Measurements from ENCODE around the gene LDLRAD4.
"Not testable (repeated sequence)": the region's sequence is repeated elsewhere in the genome, so short reads cannot be mapped to it uniquely, and the experiment has no call there.

The LDLRAD4 gene

DNA sequence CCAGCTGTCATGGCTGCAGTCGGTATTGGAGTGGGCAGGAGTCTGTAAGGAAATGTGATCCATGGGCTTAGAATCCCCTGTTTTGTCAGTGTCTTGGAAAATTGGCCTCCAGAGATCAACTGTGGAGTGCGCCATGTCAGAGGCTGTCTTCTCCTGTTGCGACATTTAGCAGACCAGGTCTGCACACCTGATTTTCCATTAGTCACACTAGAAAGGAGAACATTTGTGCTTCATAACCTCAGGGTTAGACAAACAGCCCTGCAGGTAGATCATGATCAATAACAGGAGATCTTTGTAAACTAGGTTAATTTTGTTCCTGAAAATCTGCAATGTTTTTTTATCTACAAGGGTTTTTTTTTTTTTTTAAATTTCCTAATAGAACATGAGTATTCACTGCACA, 28.0 kb downstream of the LDLRAD4 start:
- DNase-seq (ENCODE audit: low read depth): no peak

DNA sequence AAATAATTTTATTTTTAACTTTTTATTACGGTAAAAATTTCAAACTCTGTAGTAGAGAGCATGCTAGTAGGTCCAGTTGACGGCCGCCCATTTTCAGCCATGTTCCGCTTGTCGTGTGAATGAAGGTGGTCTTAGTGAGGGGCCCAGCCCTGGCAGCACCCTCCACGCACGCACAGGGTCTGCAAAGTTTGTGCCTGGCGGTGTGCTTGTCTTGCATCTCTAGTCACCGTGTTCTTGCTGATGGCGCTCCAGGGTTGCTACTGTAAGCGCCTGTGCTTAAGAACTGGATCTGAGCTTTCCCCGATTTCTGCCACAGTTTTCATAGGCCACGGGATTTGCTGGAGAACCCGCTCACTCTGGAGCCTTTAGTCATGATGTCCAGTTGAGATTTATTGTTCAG, 28.9 kb downstream of the LDLRAD4 start:
- no peak for DNase-seq (ENCODE audit: low read depth)

DNA sequence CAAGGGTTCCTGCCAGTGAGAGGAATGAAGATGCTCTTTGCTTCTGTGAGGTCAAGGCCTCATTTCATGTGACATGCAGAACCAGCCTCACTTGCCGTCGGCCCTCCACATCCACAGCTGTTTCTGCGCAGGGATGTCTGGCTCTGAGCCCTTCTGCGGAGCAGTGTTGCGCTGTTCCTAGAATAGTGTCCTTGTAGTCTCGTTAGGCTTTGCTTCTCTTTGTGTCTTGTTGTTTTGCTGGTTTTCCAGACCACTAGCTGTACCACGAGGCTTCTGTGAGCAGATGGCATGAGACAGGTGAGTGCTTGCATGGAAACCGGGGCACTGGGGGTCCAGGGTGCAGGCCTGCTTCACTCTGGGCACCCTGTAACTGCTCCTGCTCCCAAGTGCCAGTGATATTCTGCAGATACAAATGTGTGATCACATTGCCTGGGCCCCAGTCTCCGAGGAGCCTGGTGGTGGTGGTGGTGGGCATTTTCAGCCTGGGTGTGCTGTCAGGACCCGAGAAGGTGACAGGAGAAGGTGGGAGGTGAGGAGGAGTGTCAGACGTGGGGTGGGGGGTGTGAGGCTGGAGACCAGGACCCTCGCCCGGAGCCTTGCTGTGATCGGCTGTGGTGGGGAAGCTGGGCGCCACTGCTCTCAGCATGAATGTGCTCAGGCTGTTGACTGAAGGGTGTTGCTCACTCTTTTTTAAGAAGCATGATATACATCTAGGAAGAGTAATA, 34.3 kb downstream of the LDLRAD4 start:
- DNase-seq (ENCODE audit: low read depth): no peak

DNA sequence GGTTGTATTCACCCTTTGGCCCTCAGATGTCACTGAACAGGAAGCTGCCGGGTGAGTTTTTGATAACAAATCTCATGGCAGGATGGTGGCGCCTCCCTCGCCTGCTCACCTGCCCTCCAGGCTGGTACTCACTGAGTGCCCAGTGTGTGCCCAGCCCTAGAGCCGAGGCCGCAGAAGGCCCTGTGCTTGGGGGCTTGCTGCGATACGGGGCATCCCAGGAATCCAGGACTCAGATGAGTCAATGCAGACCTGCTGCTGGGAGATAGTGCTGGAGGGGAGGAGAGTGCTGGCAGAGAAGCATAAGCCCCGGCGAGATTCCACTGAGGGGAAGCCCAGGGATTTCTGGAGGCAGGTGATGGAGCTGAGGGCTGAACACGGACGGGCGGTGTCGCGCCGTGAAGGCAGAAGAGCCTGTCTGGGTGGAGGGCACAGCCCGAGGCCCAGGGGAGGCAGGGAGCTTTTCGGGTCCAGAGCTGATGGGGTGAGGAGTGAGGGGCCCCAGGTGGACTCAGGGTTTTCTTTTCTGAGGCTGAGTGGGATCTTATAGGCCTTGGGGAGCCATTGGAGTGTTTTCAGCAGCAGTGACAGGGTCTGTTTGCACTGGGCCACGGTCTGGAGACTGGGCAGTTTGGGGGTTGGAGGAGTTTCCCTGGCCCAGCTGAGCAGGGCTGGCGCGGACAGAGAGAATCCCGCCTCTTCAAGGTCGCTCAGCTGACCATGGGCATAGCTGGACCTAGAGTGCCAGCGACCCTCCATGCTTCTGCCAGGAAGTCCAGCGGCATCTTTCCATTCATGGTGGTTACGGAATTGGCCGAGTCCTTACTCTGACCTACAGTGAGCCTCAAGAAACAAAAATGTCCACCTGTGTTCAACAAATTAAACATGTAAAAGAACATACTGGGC, 35.5 kb downstream of the LDLRAD4 start:
- no peak for DNase-seq (ENCODE audit: low read depth)

DNA sequence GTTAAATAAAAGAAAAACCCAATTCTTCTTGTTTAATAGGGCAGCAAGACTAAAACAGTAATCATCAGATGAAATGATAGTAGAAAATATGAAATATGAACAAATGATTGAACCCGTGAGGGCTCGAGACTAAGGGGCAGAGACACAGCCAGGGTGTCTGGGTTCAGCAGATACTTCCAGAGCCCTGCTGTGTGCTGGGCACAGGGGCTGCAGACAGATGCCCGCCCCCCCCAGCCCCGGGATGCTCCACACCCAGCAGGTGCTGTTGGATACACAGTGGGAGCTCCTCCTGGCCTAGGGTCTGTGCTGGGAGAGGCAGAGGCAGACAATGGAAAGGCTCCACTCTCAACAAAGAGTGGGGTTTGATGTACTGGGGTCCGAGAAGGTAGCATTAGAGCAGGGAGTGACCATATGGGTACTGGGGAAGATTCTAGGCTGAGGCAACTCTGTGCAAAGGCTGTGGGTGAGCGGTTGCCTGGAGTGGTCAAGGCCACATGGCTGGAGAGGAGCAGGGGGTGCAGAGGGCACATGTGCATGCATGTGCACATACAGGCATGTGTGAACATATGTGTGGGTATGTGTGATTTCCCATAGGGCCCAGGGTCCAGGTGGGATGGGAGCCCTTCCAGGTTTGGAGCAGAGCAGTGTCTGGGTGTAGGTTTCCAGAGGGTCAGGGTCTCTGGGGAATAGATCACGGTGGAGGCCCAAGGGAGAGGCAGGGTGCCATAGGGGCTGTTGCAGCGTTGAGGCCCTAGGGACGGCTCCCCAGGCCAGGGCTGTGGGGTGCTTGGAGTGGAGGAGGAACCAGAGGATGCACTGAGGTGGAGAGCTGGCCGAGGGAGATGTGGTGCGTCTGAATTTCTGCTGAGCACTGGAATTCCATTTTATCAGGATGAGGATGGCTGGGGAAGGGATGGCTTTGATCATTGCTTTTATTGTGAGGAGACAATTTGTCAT, 36.7 kb downstream of the LDLRAD4 start:
- no peak for DNase-seq (ENCODE audit: low read depth)

DNA sequence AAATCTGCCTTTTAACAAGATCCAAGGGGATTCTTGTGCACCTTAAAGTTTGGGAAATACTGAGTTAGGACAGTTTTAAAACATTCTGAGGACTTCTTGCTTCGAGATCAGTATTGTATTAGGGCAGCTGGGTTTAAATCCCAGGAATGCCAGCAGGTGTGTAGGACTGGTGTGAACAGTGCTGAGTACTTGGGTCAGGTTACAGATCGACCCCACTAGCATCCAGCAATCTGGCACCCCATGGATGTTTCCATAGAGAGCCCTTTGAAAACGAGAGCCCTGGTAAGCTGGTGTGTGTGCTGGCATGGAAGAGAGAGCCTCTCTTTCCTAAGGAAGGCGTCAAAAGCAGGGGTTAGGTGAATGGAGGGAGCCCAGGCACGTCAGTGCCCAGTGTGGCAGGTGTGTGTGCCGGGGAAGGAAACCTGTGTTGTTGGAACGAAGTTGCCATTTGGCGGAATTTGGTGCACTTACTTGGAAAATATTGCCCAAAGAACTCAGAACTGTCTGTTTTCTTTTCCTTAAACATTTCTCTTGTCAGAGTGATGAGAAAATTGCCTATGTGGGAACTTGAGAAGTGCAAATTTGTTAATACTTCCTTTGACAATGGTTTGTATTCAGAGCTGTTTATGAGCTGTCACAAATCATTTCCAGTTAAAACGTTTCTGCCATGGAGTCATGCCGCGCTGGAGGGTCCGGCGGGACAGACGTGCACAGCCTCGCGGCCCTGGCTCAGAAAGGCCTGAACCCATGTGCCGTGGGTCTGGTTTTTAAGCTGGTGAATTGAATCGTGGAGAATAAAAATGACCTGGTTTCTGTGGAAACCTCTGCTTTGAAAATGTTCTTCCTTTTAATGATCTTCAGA, 38.1 kb downstream of the LDLRAD4 start:
- no peak for DNase-seq (ENCODE audit: low read depth)

DNA sequence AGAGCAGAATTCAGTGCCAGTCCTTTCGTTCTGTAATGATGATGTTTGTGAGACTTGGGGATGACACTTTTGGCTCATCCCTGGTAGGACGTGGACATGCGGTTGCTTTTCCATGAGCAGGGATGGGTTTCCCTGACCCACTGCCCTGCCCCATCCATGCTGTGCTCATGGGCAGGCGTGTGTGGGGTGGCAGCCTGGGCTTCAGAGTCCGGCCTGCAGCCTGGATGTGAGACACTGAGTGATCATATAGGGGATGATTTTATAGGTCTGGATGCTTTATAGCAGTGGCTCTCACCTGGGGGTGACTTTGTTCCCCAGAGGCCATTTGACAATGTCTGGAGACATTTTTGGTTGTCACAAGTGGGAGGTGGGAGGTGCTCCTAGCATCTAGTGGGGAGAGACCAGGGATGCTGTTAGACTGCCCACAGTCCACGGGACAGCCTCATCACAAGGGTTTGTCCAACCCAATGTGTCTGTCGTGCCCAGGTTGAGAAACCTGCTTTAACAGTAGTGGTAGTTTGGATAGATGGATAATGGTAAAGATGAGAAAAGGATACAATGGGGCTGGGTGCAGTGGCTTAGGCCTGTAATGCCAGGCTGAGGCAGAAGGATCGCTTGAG, 38.9 kb downstream of the LDLRAD4 start:
- DNase-seq (ENCODE audit: low read depth): no peak

DNA sequence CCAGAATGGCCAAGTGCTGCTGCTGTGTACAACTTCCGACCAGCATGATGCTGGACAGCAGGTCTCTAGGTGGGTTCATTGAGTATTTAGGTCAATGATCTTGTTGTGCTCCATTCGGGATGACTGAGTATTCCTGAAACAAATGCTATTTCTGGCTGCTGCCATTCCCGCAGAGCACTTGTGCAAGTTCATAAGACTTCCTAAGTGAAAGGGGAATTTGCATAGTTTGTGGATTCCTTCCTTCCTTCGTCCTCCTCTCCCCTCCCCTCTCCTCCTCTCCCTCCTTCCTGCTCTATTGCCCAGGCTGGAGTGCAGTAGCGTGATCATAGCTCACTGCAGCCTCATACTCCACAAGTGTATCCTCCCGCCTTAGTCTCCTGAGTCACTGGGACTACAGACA, 40.4 kb downstream of the LDLRAD4 start:
- DNase-seq (ENCODE audit: low read depth): no peak

DNA sequence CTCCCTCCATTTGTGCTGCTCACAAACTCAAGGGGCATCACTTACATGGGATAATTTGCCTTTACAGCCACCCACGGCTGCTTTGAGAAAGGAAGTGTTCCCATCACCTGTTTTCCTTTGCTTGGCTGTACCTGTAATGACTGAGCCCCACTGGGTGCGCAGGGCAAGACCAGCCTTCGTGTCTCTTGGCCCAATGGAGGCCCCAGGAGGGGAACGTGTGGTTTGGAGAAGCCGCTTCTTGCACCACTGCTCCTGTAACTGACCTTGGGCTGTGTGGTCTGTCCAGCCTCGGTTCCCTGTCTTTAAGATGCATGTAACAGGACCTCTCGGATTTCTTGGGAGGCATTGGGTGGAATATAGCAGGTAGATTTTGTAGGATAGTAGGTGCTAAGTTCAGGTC, 41.1 kb downstream of the LDLRAD4 start:
- no peak for DNase-seq (ENCODE audit: low read depth)

DNA sequence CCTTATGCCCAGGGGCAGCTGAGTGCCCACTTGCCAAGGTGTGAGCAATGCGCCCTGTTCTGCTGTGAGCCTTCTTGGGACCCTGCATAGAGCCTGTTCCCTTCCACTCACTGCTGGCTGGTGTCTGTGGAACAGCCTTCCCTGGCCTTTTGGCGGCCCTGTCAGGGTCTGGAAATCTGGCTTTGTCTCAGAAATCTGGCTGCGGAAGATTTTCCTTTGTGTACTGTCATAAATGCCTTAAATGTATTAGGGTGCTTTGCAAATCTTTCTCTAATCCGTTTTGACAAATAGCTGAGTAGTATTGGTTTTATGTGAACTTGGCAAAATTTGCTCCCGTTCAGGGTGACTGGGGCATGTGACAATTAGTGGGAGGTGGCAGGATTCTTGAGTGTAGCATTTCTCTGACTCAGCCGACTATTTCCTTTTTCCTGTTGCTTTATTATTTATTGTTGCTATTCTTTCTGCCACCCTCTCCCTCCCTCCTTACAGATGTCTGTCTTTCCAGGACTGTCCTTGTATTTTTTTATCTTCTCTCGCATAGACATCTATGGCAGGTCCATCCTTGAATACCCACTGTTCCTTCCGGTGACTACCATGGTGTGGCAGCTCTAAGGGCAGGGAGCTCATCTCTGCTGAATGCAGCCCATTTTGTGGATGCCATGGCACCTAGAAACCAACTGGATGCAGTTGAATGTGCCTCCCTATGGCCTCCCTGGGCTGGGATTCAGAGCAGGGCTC, 41.8 kb downstream of the LDLRAD4 start:
- no peak for DNase-seq (ENCODE audit: low read depth)

DNA sequence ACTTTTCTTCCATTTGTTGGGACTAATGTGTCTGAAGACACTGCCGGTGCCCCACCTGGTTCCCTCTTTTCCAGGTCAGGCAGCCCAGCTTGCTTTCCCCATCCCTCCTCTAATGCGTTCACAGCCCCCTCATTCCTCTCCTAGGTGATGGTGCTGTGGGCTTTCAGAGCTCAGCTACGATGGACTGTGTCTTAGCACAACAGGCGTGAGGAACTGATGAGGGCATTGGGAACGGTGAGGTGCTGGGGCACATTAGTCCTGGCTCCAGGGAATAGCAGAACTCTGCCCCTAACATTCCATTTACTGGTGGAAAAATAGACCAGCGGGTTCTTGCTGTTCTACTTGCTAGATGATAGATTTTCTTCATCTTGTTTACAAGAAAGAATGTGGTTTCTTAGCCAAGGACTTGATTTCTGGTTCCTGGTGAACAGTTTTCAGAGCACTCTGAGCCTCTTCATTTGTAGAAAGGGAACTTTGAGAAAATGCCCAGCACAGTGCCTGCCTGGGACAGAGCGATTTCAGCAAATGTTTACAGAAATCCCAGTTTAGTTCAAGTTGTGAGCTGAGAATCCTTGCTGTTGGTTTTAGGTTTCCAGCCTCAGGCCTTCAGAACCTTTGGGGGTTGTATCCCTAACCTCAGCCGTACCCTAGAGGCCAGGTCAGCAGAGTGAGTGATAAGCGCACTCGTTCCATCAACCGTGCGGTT, 42.5 kb downstream of the LDLRAD4 start:
- DNase-seq (ENCODE audit: low read depth): no peak

DNA sequence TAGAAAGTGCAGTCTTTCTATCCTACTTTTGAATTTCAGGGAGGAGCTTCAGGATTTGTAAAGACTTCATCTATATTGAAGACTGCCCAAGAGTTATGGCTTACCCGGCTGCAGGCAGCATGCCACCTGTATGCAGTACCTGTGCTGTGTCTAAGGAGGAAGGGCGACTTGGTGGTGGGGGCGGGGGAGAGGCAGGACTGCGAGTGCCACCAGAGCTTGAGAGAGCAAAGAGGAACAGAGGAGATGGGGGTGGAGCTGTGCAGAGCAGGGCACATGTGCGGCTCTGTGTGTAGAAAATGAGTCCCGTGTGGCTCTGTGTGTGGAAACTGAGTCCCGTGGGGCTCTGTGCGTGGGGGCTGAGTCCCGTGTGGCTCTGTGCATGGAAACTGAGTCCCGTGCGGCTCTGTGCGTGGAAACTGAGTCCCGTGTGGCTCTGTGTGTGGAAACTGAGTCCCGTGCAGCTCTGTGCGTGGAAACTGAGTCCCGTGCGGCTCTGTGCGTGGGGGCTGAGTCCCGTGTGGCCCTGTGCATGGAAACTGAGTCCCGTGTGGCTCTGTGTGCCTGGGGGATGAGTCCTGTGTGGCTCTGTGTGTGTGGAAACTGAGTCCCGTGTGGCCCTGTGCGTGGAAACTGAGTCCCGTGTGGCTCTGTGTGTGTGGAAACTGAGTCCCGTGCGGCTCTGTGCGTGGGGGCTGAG, 43.2 kb downstream of the LDLRAD4 start:
- no peak for DNase-seq (ENCODE audit: low read depth)

DNA sequence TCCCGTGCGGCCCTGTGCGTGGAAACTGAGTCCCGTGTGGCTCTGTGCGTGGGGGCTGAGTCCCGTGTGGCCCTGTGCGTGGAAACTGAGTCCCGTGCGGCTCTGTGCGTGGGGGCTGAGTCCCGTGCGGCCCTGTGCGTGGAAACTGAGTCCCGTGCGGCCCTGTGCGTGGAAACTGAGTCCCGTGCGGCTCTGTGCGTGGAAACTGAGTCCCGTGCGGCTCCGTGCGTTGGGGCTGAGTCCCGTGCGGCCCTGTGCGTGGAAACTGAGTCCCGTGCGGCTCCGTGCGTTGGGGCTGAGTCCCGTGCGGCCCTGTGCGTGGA, 43.8 kb downstream of the LDLRAD4 start:
- not testable (repeated sequence) for DNase-seq (ENCODE audit: low read depth)

DNA sequence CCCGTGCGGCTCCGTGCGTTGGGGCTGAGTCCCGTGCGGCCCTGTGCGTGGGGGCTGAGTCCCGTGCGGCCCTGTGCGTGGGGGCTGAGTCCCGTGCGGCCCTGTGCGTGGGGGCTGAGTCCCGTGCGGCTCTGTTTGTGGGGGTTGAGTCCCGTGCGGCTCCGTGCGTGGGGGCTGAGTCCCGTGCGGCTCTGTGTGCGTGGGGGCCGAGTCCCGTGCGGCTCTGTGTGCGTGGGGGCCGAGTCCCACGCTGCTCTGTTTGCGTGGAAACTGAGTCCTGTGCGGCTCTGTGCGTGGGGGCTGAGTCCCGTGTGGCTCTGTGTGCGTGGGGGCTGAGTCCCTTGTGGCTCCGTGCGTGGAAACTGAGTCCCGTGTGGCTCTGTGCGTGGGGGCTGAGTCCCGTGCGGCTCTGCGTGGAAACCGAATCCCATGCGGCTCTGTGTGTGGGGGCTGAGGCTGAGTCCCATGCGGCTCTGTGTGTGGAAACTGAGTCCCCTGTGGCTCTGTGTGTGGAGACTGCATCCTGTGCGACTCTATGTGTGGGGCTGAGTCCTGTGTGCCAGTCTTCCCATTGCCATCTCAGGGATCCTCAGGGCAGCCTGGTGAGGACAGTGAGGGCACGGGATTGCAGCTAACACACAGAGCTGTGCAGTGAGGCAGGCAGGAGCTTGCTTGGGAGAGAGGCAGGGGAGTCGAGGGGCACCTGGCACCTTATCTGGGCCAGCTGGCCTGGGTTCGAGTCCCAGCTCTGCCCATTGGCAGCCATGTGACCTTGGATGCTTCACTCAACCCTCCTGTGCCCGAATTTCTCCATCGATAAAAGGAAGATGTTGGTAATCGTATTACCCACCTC, 44.5 kb downstream of the LDLRAD4 start:
- no peak for DNase-seq (ENCODE audit: low read depth)

DNA sequence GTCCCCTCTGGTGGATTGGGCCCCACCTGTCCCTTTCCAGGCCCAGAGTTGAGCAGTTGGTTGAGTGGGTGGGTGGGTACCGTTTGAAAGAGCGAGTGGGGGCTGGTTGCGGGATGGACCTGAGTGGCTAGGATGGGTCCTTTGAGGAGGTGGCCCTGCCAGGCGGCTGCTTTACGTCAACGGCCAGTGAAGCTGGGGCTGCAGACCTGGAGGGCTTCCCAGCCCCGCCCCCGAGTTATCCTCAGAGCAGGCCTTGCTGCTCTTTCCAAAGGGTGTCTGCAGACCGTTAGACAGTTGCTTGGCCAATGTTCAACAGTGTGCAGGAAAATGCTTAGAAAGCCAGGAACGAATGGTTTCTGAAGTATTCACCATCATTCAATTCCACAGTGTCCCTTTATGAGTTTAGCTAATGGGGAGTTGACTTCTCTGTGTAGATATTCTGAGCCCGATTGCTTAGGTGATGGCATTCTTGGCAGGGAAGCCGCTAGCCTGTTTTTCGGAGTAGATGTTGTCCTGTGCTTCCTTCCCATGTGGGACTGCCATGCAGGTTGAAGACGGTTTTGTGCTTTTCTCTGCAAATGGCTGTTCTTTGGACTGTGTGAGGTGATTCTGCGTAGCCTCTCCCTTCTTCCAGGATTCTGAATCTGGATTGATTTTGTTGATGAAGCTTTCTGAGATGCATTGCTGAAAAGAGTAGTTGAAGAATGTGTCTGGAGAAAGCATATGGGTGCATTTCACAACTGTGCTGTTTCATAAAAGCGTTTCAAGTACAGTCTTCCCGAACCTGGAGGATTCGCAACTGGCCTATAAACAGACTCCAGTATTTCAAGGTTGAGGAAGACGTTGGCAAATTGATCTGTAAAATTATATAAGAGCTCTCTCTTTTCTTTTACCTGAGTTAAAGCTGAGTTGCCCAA, 45.8 kb downstream of the LDLRAD4 start:
- no peak for DNase-seq (ENCODE audit: low read depth)

DNA sequence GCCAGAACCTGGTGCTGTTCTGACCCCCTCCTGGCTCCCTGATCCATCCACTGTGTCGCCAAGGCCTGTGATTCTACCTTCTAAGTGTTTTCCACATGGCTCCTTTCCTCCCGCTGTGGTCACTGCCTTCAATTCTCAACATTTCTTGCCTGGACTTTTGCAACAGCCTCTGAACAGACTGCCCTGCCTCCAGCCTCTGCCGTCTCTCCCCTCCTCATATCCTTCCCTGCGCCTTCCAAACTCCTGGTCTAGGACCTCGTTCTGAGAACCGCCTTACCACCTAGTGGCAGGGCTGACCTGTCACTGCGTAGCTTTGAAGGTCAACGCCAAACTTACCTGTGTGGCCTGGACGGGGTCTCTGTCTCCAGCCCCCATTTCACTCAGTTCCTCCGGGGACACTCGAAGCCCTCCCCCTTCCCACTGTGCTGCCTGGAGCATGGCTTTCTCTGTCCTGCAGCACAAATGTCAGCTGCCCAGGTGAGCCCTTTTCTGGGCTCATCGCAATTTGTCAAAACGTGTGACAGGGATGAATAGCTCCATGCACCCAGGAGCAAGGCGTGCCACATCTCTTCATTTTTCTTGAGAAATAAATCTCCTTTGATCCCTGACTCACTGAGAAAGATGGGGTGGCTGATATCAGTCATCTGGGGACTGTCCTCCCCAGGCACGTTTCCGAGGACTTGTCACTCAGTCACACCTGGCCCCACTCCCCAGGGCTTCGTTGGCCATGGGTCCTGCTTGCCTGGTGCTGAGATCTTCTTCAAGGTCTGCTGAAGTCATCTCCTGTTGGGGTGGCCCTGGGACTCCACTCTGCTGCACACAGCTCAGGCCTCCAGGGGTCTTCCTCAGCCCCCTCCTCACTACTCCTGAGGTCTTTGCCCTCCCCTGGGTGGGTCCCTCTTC, 46.7 kb downstream of the LDLRAD4 start:
- DNase-seq (ENCODE audit: low read depth): no peak

All from stimulated activated CD8-positive, alpha-beta memory T cell treated with anti-CD3 and anti-CD28 coated beads, Interleukin-12 subunit alpha, Interleukin-12 subunit beta, amount 100 ng/mL, for 4 hours (primary cell).